CD4-positive, alpha-beta T cell treated with Interferon alpha-2 for 1 hour (primary cell): ENCODE data around the gene ZNF414.
"Not testable (repeated sequence)": the region's sequence is repeated elsewhere in the genome, so short reads cannot be mapped to it uniquely, and the experiment has no call there.

Source experiments
- DNase-seq, 2 donors: peaks; one replicate each; pipeline ENCODE4 v3.0.0-alpha.2; 2020 to 2022

ZNF414 gene

GRCh38 chr19:8517551-8518442 is 3.8 kb upstream of the ZNF414 start:
- DNase-seq, result peak; percentile 51 to 70

- peak; percentile 73 to 80 for DNase-seq
These were observed 1.4 kb upstream of the ZNF414 start for GRCh38 chr19:8515317-8515716.

- not testable (repeated sequence) for DNase-seq
These were observed 590 bp upstream of the ZNF414 start for GRCh38 chr19:8514505-8515009.

- DNase-seq, result no peak
These were observed 806 bp downstream of the ZNF414 start for GRCh38 chr19:8513036-8513686.

GRCh38 chr19:8512115-8512967 is 1.6 kb downstream of the ZNF414 start:
- DNase-seq, result no peak

- DNase-seq, result no peak
These were observed 2.3 kb downstream of the ZNF414 start for GRCh38 chr19:8511573-8512101.

GRCh38 chr19:8510589-8511115 is 3.3 kb downstream of the ZNF414 start:
- DNase-seq, result no peak

- DNase-seq, result no peak
These were observed 7.5 kb downstream of the ZNF414 start for GRCh38 chr19:8506402-8506957.

GRCh38 chr19:8505680-8506401 is 8.1 kb downstream of the ZNF414 start:
- peak; percentile 52 to 72 for DNase-seq

- no peak for DNase-seq
These were observed 9.0 kb downstream of the ZNF414 start for GRCh38 chr19:8504919-8505318.

- DNase-seq, result no peak
These were observed 9.8 kb downstream of the ZNF414 start for GRCh38 chr19:8504171-8504570.

GRCh38 chr19:8503510-8503909 is 10.5 kb downstream of the ZNF414 start:
- DNase-seq, result no peak

- no peak for DNase-seq
These were observed 12.0 kb downstream of the ZNF414 start for GRCh38 chr19:8501981-8502380.

GRCh38 chr19:8501516-8501915 is 12.5 kb downstream of the ZNF414 start:
- no peak for DNase-seq

- DNase-seq, result no peak
These were observed 13.8 kb downstream of the ZNF414 start for GRCh38 chr19:8500158-8500557.

GRCh38 chr19:8499048-8499833 is 14.7 kb downstream of the ZNF414 start:
- DNase-seq, result no peak

GRCh38 chr19:8498295-8498694 is 15.7 kb downstream of the ZNF414 start:
- DNase-seq, result no peak

- no peak for DNase-seq
These were observed 19.8 kb downstream of the ZNF414 start for GRCh38 chr19:8494158-8494557.

GRCh38 chr19:8491574-8491973 is 22.4 kb downstream of the ZNF414 start:
- no peak for DNase-seq

- DNase-seq, result no peak
These were observed 23.1 kb downstream of the ZNF414 start for GRCh38 chr19:8490873-8491272.

- no peak for DNase-seq
These were observed 23.6 kb downstream of the ZNF414 start for GRCh38 chr19:8490395-8490760.
